Fibroblast of the aortic adventitia (primary cell): ENCODE data around the gene CRACDL. TPM values are rescaled to one million over a fixed set of nuclear protein-coding genes. Genes with fewer than 3 reads are reported as not detected.

ENCODE experiments used
- DNase-seq: peaks from one replicate; pipeline ENCODE4 v3.0.0-alpha.2; 2010; ENCODE audit warnings: low read depth
- H3K4me3 ChIP-seq: 2 replicates; pipeline ENCODE4 v1.5.1; 2011; ENCODE audit warnings: low read depth, mild to moderate bottlenecking, control low read depth, low read length, moderate library complexity
- CTCF ChIP-seq: IDR thresholded peaks from 2 replicates; pipeline ENCODE4 v1.5.1; 2011; ENCODE audit warnings: mild to moderate bottlenecking, low read length, control low read depth, inconsistent platforms; ENCODE audit not compliant: insufficient read depth
- small RNA-seq: library from RNA; depleted of rRNA; stranded (forward); fragments of <200 nt; gene quantifications from one replicate; pipeline ENCODE3, GENCODE V24; 2012
- total RNA-seq: library from RNA; depleted of rRNA; stranded (reverse); fragments of >200 nt; gene quantifications from 2 replicates; pipeline ENCODE4 v1.2.3, GENCODE V29; 2012; ENCODE audit warnings: low replicate concordance

The CRACDL gene
- total RNA-seq, 1 donor, result not detected

DNA sequence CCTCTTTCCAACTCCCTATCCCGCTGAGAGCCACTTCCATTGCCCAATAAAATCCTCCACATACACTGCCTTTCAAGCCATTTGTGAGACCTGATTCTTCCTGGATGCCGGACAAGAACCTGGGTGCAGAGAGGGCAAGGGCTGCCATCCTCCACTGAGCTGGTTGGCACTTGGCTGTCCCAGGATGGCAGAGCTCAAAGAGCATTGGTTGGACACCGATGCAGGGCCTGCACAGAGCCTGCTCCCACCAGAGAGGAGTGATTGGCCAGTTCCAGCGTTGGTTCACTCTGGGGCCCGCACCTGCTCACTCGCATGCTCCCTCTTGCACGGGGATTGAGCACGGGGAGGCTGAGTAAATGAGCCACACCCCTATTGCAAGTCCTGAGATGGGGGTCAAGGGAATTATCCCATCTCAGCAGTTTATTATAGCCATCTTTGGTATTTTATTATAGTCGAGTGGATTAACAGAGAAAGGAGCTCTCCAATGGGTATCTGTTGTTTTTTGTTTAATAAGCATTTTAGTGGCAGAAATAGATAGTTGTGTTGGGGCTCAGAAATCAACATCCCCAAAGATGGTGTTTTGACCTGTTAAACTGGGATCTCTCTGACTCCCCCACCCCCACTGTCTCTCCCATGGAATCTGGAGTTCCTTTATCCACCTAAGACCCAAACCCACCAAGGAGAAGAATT lies 185.3 kb downstream of the CRACDL start:
- no peak overlapping the region for H3K4me3 ChIP-seq
- TF ChIP-seq CTCF, result no peak
- DNase-seq, result no peak

DNA sequence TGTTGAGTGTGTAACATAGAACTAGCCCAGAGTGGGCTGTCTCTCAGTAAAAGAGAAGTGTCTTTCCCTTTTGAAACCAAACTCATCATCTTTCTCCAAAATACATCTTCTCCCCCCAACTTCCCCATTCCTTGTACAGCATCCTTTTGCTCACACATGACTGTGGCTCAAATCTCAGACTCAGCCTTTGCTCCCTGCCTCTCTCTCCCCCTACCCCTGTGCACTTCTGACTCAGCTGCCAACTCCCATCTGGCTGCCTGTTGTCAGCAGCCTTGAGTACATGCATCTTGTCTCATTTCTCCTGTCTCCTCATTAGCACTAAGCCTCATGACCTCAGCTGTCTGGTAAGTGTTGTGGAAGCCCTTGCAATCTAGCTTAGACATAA lies 187.0 kb downstream of the CRACDL start:
- no peak for DNase-seq
- no peak overlapping the region for H3K4me3 ChIP-seq
- TF ChIP-seq CTCF, result no peak

- no peak for DNase-seq
- no peak for TF ChIP-seq CTCF
- H3K4me3 ChIP-seq, result no peak overlapping the region
Observed at GRCh38 chr2:98748292-98749065, 187.5 kb downstream of the CRACDL start.

- TF ChIP-seq CTCF, result no peak
- no peak overlapping the region for H3K4me3 ChIP-seq
- no peak for DNase-seq
Observed at GRCh38 chr2:98747888-98748287, 188.1 kb downstream of the CRACDL start.

DNA sequence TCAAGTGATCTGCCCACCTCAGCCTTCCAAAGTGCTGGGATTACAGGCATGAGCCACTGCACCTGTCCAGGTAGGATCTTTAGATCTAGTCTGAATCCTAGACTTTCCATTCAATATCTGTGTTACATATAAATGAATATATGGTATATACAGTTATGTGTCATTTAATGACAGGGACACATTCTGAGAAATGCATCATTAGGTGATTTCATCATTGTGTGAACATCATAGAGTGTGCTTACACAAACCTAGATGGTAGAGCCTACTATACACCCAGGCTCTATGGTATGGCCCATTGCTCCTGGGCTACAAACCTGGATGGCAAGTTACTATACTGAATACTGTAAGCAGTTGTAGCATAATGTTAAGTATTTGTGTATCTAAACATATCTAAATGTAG lies 189.6 kb downstream of the CRACDL start:
- no peak for DNase-seq
- no peak for TF ChIP-seq CTCF

GRCh38 chr2:98744595-98744994 lies 191.4 kb downstream of the CRACDL start:
- DNase-seq, result no peak
- no peak overlapping the region for H3K4me3 ChIP-seq
- TF ChIP-seq CTCF, result no peak

More for the DNA sequence above, 189.6 kb downstream of the CRACDL start:
- no peak overlapping the region for H3K4me3 ChIP-seq

Small RNA genes lying within 50 kb of the gene (small RNA-seq; reads per million reads assigned to genes)
- not detected for gene RNU4-84P
- gene RNU7-46P, result not detected

Other genes with a start within 250 kb of the CRACDL start
- gene MGAT4A, start 205.1 kb downstream of the CRACDL start, total RNA-seq, result 0.36 and 0.74 TPM in 2 replicates
- gene C2orf15, start 205.5 kb upstream of the CRACDL start, total RNA-seq, result not detected in 2 replicates
- gene TSGA10, start 218.7 kb upstream of the CRACDL start, total RNA-seq, result 3.8 and 11.8 TPM in 2 replicates
- 2.9 and 9.0 TPM in 2 replicates for gene LIPT1, start 218.7 kb upstream of the CRACDL start, total RNA-seq
- 19.1 and 30.1 TPM in 2 replicates for gene MITD1, start 244.8 kb upstream of the CRACDL start, total RNA-seq
- gene MRPL30, start 245.0 kb upstream of the CRACDL start, total RNA-seq, result 13.2 and 33.2 TPM in 2 replicates